ENCODE measurements around the gene DNAH7.

DNAH7 gene

DNA sequence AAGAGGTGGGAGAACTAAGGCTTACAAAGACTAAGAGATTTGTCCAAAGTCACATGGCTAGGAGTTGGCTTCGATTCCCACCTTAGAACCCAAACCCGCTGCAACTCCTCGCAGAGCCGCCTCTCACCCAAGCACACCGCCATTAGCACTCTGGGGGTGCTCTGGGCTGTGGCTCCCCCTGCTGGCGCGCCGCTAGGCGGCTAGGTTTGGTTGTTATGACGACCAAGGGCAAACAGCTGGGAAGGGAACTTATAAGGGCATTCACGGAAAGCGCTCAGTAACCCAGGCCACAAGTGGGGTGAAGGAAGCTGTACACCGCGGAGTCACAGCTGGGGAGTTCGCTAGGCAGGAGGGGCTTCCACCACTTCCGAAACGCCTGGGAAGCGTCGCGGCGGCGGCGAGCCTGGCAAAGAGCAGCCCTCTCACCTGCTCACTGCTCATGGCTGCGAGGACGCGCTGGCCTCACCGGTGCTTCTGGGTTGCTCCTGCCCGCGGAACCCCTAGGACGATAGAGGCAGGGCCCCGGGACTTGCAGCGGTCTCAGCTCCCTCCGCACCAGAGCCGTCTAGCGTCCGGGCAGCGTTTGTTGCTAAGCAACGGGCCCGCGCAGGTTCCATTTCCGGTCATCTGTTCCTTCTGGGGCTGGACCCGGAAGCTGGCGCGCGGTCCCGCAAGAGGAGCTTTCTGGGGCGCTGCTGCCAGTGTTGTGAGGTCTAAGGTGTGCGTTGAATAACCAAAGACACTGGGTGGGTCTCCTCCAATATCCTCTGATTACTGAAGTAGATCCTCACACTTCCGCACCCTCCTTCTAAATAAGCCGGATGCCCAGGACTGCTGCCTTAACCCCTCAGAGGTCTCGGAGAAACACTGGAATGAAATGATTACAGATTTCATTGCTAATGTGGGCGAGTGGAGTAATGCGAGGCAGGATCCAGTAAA lies at the start of gene DNAH7:
DNAH7 (minus strand) TSS at position 567 of the 939 bp plus-strand sequence; CDS start at position 441, 126 bp downstream.
- TF ChIP-seq, protein P1, sequence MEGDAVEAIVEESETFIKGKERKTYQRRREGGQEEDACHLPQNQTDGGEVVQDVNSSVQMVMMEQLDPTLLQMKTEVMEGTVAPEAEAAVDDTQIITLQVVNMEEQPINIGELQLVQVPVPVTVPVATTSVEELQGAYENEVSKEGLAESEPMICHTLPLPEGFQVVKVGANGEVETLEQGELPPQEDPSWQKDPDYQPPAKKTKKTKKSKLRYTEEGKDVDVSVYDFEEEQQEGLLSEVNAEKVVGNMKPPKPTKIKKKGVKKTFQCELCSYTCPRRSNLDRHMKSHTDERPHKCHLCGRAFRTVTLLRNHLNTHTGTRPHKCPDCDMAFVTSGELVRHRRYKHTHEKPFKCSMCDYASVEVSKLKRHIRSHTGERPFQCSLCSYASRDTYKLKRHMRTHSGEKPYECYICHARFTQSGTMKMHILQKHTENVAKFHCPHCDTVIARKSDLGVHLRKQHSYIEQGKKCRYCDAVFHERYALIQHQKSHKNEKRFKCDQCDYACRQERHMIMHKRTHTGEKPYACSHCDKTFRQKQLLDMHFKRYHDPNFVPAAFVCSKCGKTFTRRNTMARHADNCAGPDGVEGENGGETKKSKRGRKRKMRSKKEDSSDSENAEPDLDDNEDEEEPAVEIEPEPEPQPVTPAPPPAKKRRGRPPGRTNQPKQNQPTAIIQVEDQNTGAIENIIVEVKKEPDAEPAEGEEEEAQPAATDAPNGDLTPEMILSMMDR (conservative IDR thresholded peaks at IDR 0.05; ENCODE audit: low read depth): peak; percentile 95
- ChIA-PET POLR2A (ENCODE audit: low non-redundant PET) (interaction anchor here (0.5 to 0.6 kb wide), 2 partner anchors 248 to 358 kb away, joined by 3 to 4 read pairs; no protein-coding TSS in a partner anchor), CTCF (interaction anchor here (0.5 to 2.3 kb wide), 22 partner anchors 9 to 1138 kb away, joined by 3 to 7 read pairs (median 3); no protein-coding TSS in a partner anchor)
- peak; percentile 88 for DNase-seq (ENCODE audit: low spot score)
- H3K27ac ChIP-seq: peak within 1 kb of the TSS; percentile 78

DNA sequence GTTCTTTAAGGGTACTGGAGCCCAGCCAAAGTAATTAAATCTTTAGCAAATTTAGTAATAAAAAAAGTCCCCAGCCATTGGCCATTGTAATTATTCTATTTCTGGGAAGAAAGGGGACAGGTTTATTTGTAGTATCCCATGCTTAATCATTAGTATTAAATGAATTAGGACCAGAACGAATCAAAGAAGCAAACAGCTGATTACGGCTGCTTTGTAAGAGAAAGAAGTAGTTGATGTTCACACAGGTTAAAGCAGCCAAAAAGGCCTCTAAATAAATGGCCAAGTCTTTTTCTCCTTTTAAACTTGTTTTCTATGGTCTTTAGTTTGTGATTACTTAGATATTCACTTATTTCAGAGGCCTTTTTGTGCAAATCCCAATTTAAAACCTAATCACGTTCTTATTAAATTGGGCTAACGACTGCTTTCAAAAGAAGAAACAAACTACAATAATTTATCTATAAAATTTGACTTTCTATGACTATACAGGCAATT lies 48.6 kb upstream of the DNAH7 start:
- H3K27ac ChIP-seq: no peak overlapping the region
- DNase-seq (ENCODE audit: low spot score): no peak
- TF ChIP-seq, protein P1 (conservative IDR thresholded peaks at IDR 0.05; ENCODE audit: low read depth): no peak
- ChIA-PET CTCF (interaction anchor here (0.6 kb wide), 1 partner anchor 61 kb away, joined by 3 read pairs; no protein-coding TSS in a partner anchor), POLR2A (ENCODE audit: low non-redundant PET) (no interaction called here)

- POLR2A ChIA-PET (ENCODE audit: low non-redundant PET): no interaction called here
- no peak for DNase-seq (ENCODE audit: low spot score)
- CTCF ChIA-PET: interaction anchor here (0.5 kb wide), 1 partner anchor 23 kb away, joined by 3 read pairs; no protein-coding TSS in a partner anchor
- H3K27ac ChIP-seq: no peak overlapping the region
- TF ChIP-seq, protein P1 (conservative IDR thresholded peaks at IDR 0.05; ENCODE audit: low read depth): no peak
Observed at GRCh38 chr2:196113061-196113974, 44.7 kb upstream of the DNAH7 start.

DNA sequence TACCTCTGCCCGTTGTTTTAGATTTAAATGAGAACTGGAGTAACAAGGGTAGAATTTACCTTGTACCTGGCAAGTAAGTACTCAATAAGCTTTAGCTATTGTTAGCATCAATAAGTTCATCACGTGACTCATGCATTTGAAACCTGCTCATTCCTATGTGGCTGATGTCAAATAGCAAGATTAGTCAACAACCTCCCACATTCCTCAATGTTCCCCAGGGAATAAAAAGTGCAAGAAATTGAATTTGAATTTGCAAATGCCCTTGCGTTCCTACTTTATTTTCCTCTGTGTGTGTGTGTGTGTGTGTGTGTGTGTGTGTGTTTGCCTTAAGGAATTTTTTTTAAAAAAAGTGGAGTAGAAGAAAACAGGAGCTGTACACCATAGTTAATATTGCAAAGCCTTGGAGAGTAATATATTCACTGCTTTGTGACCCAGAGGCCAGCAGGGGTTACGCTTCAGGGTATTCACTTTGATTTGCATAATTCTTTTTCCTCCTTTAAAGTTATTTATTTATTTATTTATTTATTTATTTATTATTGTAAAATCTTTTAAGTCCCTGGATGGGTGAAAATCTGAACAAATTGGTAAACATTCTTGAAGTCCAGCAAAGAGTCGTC lies 43.9 kb upstream of the DNAH7 start:
- DNase-seq (ENCODE audit: low spot score): peak; percentile 59
- ChIA-PET POLR2A (ENCODE audit: low non-redundant PET) (no interaction called here), CTCF (no interaction called here)

GRCh38 chr2:196108604-196109003 lies 40.0 kb upstream of the DNAH7 start:
- H3K27ac ChIP-seq: no peak overlapping the region
- CTCF ChIA-PET: no interaction called here
- TF ChIP-seq, protein P1 (conservative IDR thresholded peaks at IDR 0.05; ENCODE audit: low read depth): no peak
- no peak for DNase-seq (ENCODE audit: low spot score)
- POLR2A ChIA-PET (ENCODE audit: low non-redundant PET): no interaction called here

More for the DNA sequence above, 43.9 kb upstream of the DNAH7 start:
- H3K27ac ChIP-seq: no peak overlapping the region
- TF ChIP-seq, protein P1 (conservative IDR thresholded peaks at IDR 0.05; ENCODE audit: low read depth): no peak
